HG02610 (cell line): Measurements from ENCODE around the gene SIAH1.
"Not testable (repeated sequence)": the region's sequence is repeated elsewhere in the genome, so short reads cannot be mapped to it uniquely, and the experiment has no call there.

Experiments used
- ATAC-seq: cut with Tn5 transposase; IDR thresholded peaks from one replicate; pipeline ENCODE4 v1.9.1; 2021; ENCODE audit warnings: mild to moderate bottlenecking, moderate library complexity; ENCODE audit not compliant: unreplicated experiment

The SIAH1 gene, protein sequence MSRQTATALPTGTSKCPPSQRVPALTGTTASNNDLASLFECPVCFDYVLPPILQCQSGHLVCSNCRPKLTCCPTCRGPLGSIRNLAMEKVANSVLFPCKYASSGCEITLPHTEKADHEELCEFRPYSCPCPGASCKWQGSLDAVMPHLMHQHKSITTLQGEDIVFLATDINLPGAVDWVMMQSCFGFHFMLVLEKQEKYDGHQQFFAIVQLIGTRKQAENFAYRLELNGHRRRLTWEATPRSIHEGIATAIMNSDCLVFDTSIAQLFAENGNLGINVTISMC

DNA sequence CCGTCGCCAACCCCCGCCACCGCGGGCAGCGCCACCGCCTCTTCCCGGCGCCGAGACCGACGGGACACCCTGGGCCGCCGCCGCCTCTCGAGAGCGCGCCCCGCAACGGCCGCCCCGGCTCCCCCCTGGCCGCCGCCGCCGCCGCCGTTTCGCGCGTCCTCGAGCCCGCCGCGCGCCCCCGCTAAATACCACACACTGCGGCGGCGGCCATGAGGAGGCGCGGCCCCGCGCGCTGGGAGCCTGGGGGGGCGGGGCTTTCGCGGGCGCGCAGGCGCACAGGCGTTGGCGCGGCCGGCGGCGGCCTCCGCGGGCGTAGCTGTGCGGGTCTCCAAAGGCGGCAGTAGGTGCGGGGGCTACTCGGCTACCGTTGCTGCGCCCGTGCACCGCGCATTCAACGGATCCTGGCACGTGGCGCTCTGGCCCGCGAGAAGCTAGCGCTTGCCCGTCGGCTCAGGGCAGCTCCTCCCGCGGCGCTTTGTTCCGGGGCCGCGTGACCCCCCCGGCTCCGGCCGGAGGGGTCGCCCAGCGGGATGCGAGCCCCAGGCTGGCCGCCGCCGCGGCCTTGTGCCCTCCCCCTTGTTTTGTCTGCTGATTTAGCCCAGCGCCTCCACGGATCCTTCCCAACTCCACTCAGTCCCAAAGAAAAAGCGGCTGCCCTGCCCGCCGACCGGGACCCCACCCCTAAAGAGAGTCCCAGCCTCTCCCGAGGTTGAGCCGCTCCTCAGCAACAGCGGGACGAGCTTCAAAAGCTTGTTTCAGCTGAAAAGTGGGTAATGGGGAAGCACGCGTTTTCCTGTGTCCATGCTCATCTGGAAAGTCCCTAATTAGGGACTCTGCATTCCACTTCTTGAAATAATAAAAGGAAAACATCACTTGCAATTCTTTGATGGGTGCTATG, at the start of gene SIAH1:
Gene SIAH1 (minus strand): TSS at position 161 of the 898 bp plus-strand sequence. CDS start 22,985 bp downstream, outside the sequence.
- ATAC-seq, result peak; percentile 66

DNA sequence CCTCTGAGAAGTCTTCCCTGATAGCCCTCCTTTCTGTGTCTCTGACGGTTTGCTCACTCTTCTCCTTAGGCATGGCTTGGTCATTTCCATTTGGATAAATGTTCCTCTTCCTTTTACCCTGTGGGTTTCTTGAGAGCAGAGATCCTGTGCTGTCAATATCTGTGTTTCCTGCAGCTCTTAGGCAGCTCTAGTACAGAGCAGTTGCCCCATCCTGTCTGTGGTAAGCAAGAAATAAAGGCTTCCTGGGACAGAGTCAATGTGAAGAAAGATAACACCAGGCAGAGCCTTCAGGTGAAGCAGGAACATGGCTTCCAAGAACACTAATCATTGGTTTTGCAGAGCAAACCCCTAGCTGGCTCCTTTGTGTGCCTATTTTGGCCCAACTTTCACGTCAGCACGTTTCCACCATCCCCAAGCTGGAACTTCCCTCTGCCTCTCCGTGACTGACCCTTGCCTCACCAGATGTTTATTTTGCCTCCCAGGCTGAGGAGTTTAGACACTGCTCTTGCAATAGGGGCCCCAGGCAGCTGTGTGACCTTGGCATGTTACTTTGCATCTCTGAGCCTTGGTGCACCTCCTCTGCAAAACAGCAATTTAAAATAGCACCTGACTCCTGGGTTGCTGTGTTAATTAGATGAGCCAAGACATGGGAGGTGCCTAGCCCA, 49.6 kb upstream of the SIAH1 start:
- no peak for ATAC-seq

DNA sequence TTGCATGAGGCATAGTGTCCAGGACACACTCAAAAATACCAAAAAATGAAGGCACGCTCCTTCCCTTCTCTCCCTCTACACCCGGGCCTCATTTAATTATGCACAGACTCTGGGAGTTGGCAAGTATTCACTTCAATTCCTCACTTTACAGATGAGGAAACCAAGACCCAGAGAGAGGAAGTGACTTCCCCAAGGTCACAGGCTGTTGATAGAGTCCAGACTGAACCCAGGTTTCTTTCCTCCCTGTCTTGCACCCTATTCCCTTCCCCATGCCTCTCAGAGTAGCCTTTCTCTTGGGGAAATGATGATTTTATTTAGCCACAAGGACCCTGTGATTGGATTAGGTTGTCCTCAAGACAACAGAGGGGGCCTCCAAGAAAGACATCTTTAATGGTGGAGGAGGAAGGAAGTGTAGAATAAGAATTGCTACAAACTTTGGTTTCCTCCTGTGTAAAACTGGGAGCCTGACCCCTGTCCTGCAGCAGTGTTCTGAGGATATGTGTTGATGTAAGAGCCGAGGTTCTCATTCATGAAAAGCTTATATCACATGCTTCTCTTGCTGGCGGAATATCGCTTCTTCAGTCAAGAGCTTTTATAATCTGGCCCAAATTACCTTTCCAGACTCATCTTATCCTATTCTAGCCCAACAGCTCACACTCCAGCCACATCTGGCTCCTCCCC, 48.8 kb upstream of the SIAH1 start:
- ATAC-seq, result no peak

DNA sequence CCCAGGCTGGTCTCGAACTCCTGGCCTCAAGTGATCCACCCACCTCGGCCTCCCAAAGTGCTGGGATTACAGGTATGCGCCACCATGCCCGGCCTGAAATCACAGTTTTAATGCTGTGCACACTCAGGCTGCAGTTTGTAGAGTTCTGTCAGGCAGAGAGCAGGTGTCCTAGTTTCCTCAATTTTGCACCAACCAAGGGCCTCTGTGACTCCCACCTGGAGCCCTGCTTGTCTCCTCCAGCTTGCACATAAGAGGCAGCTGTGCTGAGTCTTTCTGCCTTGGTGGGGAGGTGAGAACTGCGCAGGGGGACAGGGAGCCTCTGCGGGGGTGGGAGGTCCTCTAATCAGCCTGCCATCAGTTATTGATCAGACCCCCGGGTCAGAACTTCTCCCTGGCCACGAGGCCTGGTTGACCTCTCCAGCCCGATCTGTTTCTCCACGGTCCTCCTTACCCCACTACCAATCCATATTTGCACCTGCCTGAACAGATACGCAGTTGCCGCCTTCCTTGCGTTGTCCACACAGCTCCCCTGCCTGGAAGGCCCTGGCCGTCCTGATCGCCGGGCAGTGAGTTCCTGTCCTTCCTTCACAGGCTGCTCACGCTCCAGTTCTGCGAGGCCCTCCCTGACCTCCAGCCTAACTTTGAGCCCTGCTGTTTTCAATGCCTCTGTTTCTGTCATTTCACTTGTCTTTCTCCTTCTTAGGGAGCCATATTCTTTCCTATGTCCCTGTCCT, 48.1 kb upstream of the SIAH1 start:
- ATAC-seq, result no peak

DNA sequence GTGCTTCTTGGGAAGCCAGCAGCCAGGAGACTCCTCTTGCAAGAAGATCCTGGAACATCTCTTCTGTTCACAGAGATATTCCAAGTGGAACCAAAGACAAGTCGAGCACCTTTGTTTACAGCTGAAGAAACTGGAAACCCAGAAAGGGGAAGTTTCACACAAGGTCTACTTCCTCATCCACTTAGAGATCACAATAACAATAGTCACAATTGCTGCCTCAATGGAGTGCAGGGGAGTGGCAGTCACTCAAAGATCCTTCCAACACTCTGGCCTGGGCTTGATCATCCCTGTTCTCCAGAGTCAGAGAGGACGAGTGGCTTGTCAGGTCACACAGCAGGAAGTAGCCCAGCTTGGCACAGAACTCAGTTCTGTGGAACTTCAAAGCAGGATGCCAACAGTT, 46.9 kb upstream of the SIAH1 start:
- ATAC-seq, result peak; percentile 76

DNA sequence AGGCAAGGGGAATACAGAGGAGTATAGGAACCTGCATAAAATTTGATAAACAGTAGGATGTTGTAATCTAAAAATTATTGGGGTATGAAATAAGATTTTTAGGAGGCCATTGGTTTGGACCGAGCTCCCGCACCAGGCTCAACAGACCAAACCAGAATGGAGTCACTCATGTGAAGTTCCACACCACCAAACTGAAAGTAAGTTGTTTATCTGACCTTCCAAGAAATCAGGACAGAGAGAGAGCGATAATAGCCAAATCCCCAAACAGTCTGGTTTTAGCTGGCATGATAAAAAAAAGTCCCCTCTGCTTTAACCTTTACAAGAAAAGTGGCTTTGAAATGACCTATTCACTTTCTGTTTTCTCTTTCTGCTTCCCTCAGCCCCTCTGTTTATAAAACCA, 45.7 kb upstream of the SIAH1 start:
- no peak for ATAC-seq

DNA sequence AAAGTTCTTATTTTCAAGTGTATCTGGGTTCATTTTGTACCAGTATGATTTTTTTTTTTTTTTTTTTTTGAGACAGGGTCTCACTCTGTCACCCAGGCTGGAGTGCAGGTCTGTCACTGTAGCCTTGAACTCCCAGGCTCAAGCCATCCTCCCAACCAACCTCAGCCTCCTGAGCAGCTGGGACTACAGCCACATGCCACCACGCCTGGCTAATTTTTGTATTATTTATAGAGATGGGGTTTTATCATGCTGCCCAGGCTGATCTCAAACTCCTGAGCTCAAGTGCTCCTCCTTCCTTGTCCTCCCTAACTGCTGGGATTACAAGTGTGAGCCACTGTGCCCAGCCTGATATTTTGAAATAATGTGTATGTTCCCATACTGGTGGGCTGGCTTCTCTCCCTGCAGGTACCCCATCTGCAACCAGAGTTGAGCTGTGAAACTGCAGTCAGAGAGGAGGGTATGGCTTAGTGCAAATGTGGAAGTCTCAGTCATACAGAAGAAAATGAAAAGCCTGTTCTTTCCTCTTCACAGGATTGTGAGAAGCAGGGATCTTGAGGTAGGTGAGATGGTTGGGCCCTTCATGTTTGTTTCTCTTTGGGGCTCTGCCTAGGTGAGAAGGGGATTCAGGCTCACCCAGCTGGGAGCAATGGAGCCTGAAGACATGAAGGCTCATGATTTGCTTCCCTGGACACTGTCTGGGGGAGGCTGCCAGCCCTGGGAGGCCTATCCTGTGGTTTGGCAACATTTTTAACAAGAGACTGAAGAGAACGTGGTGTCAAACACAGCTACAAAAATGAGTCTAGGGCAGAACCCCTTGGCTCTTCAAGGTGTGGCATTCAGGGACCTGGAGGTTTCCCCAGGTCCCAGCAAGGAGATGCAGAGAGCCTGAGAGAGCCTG, 41.3 kb upstream of the SIAH1 start:
- peak; percentile 34 for ATAC-seq

DNA sequence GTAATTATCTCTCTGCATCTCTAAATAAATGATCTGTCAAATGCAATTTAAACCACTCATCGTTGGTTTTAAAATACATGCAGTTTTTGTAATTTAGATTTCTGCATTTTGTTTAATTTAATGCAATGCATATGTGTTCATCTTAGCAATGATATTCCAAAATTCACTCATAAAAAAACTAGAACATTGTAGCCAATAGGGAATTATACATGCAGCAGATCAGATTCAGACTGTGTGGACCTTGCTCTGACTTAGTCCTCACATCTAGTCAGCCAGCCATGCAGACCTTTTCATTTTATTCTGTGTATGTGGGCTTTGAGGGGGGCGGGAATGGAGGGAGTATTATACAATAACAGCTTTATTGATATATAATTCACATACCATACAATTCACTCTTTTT, 37.3 kb upstream of the SIAH1 start:
- no peak for ATAC-seq

DNA sequence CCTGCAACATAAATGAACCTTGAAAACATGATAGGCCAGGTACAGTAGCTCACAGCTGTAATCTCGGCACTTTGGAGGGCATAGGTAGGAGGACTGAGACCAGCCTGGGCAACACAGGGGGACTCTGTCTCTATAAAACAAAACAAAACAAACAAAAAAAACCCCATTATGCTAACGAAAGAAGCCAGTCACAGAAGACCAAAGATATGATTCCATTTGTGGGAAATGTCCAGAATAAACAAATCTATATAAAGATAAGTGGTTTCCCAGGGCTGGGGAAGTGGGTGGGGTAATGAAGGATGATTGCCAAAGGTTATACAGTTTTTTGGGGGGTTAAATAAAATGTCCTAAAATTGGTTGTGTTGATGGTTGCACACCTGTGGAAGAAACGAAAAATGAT, 36.5 kb upstream of the SIAH1 start:
- no peak for ATAC-seq

DNA sequence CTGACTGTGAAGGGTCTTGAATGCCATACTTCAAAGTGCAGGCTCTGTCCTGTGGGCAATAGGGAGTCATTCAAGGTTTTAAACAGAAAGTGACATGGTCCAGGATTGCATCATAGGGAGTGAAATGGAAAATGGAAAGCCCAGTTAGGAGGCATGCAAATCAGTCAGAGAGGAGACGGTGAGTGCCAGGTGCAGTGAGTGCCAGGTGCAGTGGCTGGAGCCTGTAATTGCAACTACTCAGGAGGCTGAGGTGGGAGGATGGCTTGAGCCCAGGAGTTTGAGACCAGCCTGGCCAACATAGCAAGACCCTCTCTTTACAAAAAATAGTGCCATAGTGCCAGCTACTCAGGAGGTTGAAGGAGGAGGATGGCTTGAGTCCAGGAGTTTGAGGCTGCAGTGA, 35.2 kb upstream of the SIAH1 start:
- ATAC-seq, result no peak

DNA sequence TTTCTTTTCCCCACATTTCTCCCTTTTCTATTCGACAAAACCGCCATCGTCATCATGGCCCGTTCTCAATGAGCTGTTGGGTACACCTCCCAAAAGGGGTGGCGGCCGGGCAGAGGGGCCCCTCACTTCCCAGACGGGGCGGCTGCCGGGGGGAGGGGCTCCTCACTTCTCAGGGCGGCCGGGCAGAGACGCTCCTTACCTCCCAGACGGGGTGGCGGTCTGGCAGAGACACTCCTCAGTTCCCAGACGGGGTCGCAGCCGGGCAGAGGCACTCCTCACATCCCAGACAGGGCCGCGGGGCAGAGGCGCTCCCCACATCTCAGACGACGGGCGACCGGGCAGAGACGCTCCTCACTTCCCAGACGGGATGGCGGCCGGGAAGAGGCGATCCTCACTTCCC, 31.4 kb upstream of the SIAH1 start:
- not testable (repeated sequence) for ATAC-seq

DNA sequence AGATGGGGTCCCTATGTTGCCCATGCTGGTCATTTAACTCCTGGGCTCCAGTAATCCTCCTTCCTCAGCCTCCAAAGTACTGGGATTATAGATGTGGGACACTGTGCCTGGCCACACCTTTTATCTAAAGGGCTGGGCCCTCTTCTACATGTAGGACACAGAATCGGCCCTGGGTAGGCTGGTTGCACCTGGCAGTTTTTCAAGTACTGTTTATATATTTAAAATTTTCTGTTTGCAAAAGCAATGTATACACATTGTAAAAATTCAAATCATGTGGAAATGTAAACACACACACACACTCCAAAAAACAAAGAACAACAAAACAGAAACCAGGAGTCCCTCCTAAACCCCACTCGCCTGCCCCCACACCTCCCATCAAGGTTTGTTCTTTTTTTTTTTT, 28.1 kb upstream of the SIAH1 start:
- ATAC-seq, result no peak

DNA sequence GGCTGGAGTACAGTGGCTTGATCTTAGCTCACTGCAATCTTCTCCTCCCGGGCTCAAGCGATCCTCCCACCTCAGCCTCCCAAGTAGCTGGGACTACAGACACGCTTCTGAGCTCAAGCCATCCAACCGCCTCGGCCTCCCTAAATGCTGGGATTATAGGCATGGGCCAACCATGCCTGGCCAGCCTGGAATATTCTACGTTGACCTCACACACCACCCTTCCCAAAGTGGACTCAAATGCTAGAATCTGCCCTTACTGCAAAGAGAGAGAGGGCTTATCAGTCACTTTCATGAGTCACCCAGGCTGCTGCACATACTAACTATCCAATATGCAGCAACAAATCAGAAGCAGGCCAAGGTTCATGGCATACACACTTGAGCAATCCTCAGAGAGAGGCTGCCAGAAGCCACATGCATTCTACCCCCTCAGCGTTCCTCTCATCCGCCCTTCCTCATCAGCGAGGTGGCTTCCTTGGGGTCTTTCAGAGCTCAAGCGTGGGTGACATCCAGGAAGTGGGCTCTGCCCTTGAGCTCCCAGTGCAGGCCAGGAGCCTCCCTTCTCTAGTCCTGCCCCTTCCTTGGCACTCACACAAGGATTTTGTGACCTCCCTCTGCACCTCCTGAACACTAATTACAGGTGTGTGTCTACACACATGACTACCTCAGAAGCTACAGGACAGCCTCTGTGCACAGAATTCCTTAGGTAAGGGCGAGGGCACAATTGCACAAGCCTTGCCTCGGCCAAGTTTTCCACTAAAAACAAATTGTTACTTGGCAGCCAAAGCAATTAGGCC, 24.8 kb upstream of the SIAH1 start:
- ATAC-seq, result no peak

DNA sequence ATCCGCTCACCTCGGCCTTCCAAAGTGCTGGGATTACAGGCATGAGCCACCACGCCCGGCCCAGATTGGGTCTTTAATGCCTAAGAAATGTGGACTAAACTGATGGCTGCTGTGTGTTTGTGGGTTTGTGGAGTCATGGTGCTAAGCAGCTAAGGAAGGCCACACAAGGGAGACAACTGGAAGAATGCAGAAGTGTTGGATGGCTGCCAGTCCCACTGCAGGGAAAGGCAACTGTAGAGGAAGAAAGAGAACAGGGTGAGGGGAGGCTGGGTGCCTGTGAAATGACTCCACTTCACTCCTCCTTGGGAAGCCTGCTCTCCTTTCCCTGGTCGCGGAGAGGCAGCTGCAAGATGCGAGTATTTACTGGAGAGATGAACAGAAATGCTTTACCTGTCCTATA, 23.5 kb upstream of the SIAH1 start:
- no peak for ATAC-seq

DNA sequence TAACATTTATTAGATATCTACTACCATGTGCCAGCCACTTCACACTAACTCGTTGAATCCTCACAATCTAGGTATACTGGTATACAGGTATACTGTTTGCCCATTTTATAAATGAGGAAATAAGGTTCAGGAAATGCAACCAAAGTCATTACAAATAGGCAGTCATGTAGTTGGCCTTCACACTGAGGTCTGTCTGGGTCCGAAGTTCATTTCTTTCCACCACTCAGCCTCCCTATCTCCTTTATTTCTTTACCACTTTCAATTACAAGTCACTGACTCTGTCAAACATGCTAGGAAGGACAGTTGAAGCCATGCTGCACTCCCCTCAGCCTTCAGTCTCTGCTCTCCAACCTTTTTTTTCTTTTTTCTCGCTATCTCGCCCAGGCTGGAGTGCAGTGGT, 20.7 kb upstream of the SIAH1 start:
- ATAC-seq, result no peak

DNA sequence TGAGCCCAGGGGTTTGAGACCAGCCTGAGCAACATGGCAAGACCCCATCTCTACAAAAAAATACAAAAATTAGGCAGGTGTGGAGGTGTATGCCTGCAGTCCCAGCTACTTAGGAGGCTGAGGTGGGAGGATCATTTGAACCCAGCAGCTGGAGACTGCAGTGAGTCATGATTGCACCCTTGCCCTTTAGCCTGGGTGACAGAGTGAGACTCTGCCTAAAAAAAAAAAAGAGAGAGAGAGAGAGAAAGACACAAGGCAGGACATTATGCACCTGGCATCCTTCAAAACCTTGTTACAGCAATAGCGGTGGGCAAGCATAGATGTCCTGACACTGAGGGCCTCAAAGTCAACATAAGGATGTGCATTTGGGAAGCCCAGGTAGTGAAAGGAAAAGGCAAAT, 19.9 kb upstream of the SIAH1 start:
- no peak for ATAC-seq

DNA sequence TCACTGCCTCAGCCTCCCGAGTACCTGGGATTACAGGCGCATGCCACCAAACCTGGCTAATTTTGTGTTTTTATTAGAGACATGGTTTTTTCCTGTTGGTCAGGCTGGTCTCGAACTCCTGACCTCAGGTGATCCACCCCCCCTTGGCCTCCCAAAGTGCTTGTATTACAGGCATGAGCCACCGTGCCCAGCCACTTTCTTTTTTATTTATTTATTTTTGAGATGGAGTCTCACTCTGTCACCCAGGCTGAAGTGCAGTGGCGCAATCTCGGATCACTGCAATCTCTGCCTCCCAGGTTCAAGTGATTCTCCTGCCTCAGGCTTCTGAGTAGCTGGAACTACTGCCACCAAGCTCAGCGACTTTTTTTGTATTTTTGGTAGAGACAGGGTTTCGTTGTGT, 17.3 kb upstream of the SIAH1 start:
- ATAC-seq, result not testable (repeated sequence)

DNA sequence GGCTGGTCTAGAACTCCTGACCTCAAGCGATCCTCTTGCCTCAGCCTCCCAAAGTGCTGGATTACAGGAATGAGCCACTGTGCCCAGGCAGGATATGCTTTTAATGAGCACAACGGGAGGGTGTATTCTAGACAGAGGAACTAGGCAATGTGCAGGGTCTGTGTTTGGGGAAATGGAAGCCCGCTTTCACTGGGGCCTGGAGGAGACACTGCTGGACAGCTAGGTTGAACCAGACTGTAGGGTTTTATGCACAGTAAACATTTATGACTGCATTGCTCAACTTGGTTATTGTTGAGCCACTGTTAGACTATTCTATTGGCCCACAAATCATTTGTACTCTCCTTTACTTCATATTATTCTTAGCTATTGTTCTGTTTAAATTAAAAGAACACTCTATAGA, 10.2 kb upstream of the SIAH1 start:
- ATAC-seq, result no peak

DNA sequence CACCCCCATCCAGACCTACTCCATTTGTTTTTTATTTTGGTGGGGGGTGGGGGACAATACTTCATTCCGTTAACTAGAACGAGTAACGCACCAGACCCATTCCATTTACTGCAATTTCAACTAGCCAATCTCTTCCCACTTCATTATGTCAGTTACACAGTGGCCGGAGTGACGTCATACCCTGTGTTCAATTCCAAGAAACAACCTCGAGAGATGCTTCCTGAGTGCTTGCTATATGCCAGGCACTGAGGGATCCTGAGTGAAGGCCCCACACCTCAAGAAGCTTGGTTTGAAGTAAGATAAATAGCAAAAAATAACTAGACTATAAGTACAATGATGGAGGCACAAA, 9.1 kb upstream of the SIAH1 start:
- no peak for ATAC-seq
